ENCODE data around the gene CCM2.
"Not testable (repeated sequence)": the region's sequence is repeated elsewhere in the genome, so short reads cannot be mapped to it uniquely, and the experiment has no call there.

The CCM2 gene

DNA sequence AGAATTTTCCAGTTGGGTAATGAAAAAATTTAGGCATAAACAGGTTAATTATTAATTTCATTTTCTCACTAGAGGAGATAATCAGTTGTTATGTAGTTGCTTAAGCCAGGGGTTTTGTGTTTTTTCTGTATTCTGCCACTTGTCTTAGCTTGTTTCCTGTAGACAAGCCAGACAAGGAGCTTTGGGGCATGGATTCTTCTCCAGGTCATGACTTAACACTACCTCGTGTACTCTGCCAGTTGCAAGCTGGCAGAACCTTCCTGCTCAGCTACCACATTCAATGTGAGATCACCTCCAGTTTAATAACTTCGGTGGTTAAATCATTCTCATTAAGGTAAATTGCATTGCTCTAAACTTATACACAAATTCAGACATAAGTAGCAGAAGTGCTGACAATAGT, 1.8 kb downstream of the CCM2 start:
- peaks cover 11% of the 10 kb centered on the region for H3K36me3 Mint-ChIP-seq (ENCODE audit: insufficient read depth)

DNA sequence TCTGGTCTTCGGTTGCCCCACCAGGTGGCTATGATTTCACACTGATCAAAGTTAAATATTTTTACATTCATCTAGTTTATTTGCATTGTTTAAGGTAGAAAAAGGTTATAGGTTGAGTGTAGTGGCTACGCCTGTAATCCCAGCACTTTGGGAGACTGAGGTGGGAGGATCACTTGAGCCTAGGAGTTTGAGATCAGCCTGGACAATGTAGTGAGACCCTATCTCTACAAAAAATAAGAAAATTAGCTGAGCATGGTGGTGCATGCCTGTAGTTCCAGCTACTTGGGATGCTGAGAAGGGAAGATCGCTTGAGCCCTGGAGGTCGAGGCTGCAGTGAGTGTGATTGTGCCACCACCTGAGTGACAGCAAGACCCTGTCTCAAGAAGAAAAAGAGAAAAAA, 3.8 kb downstream of the CCM2 start:
- H3K36me3 Mint-ChIP-seq (ENCODE audit: insufficient read depth), result peaks cover 11% of the 10 kb centered on the region
- no peaks in the 10 kb centered on the region for H3K27me3 Mint-ChIP-seq
- peaks cover 42% of the 10 kb centered on the region for H3K4me1 Mint-ChIP-seq
- DNase-seq (ENCODE audit: low spot score in 2 of 2) (no peak), ATAC-seq (replicated peaks; ENCODE audit: extremely low read depth, poor library complexity, severe bottlenecking) (no peak)
- H3K27ac Mint-ChIP-seq (ENCODE audit: low read depth), result peak overlapping the region; percentile 68
- H3K4me3 Mint-ChIP-seq, result no peak overlapping the region
- H3K9me3 Mint-ChIP-seq, result no peaks in the 10 kb centered on the region

More for the DNA sequence above, 1.8 kb downstream of the CCM2 start:
- Mint-ChIP-seq H3K4me1 (peaks cover 36% of the 10 kb centered on the region), H3K27me3 (no peaks in the 10 kb centered on the region), H3K4me3 (no peak overlapping the region), H3K27ac (ENCODE audit: low read depth) (peak overlapping the region; percentile 83), H3K9me3 (no peaks in the 10 kb centered on the region)
- DNase-seq (ENCODE audit: low spot score in 2 of 2) (no peak), ATAC-seq (replicated peaks; ENCODE audit: extremely low read depth, poor library complexity, severe bottlenecking) (no peak)

DNA sequence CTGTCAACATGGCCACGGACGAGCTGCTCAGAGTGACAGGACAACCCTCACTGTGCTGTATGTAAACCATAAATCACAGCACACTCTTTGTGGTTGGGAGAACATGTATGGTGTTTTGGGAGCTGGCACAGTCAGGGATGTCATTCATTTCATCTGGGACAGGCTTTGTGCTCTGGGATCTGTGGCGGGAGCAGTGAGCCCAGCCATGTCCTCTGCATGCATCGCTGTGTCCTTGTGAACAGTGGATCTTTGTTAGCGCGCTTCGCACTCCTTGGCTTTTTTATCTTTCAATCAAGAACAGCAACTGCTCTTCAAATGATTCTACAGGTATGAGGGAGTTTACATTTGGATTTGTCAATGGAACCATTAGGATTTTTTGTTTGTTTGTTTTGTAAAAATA, 7.1 kb downstream of the CCM2 start:
- H3K4me1 Mint-ChIP-seq, result peaks cover 39% of the 10 kb centered on the region
- no peak for DNase-seq (ENCODE audit: low spot score in 2 of 2)
- H3K27ac Mint-ChIP-seq (ENCODE audit: low read depth), result peak overlapping the region; percentile 57

DNA sequence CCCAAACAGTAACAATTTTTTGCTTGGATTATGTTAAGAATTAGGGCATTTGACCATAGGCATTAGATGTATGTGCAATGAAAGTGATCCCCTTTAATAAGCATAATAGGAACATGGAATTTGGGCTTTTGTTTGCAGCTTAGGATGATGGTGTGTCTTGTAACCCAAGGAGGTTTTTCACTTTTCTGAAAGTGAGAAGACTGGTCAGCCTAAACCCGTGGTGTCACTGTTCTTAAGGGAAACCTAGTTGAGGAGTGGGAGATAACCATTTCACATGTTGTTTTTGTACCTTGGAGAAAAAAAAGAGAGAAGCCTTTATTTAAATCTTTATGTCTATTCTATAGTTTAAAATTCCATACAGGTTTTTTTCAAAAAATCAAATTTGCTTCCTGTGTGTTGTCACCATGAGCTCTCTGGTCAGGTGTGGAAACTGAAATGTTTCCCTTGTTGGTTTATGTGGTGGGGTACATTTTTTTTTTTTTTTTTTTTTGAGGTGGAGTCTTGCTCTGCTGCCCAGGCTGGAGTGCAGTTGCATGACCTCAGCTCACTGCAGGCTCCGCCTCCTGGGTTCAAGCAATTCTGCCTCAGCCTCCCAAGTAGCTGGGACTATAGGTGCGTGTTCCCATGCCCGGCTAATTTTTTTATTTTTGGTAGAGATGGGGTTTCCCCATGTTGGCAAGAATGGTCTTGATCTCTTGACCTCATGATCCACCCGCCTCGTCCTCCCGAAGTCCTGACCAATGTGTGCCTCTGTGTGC, 7.7 kb downstream of the CCM2 start:
- H3K36me3 Mint-ChIP-seq (ENCODE audit: insufficient read depth), result peaks cover 10% of the 10 kb centered on the region
- H3K4me3 Mint-ChIP-seq, result no peak overlapping the region
- H3K9me3 Mint-ChIP-seq, result no peaks in the 10 kb centered on the region
- peaks cover 41% of the 10 kb centered on the region for H3K4me1 Mint-ChIP-seq
- ATAC-seq (replicated peaks; ENCODE audit: extremely low read depth, poor library complexity, severe bottlenecking) (no peak), DNase-seq (ENCODE audit: low spot score in 2 of 2) (no peak)
- H3K27ac Mint-ChIP-seq (ENCODE audit: low read depth), result peak overlapping the region; percentile 57
- no peaks in the 10 kb centered on the region for H3K27me3 Mint-ChIP-seq

More for the DNA sequence above, 7.1 kb downstream of the CCM2 start:
- Mint-ChIP-seq H3K36me3 (ENCODE audit: insufficient read depth) (peaks cover 10% of the 10 kb centered on the region), H3K27me3 (no peaks in the 10 kb centered on the region), H3K4me3 (no peak overlapping the region), H3K9me3 (no peaks in the 10 kb centered on the region)
- no peak for ATAC-seq (replicated peaks; ENCODE audit: extremely low read depth, poor library complexity, severe bottlenecking)

DNA sequence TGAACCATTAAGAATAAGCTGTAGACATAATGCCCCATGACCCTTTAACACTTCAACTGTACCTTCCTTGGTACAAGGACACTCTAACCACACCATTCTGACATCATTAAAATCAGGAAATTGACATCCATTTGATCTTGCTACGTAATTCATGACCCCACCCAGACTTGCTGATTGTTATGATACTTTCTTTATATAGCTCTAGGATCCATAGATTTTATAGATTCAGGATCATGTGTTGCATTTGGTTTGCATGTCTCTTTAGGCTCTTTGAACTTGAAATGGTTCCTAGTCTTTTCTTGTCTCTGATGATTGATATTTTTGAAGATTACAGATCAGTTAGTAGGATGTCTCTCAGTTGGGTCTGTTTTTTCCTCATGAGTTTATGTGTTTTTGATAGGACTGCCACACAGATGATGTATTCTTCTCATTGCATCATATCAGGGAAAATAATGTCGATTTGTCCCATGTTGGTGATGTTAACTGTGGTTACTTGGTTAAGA, 13.5 kb downstream of the CCM2 start:
- H3K27me3 Mint-ChIP-seq, result no peaks in the 10 kb centered on the region
- no peak overlapping the region for H3K4me3 Mint-ChIP-seq
- peaks cover 11% of the 10 kb centered on the region for H3K36me3 Mint-ChIP-seq (ENCODE audit: insufficient read depth)
- no peaks in the 10 kb centered on the region for H3K9me3 Mint-ChIP-seq
- ATAC-seq (replicated peaks; ENCODE audit: extremely low read depth, poor library complexity, severe bottlenecking), result peak; percentile 78
- DNase-seq (ENCODE audit: low spot score in 2 of 2), result no peak
- peak overlapping the region; percentile 19 for H3K27ac Mint-ChIP-seq (ENCODE audit: low read depth)
- H3K4me1 Mint-ChIP-seq, result peaks cover 33% of the 10 kb centered on the region

DNA sequence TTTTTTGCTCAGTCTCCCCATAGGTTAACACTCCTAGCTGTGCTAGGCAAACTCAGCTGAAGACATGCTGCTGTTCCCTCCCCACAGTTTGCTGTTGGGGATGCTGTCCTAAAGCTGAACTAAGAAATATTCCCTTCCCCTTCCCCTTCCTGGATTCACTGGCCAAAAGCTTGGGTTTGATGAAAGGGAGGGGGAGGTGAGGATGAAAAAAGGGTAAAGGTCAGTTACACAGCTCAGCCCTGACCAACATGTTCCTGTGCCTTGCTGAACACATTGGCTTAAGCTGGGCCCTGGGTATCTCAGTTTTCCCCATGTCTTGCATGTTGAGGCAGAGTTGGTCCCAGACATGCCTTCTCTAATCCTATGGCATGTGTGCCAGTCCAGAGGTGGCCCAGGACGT, 15.3 kb downstream of the CCM2 start:
- Mint-ChIP-seq H3K9me3 (no peaks in the 10 kb centered on the region), H3K4me1 (peaks cover 29% of the 10 kb centered on the region), H3K27ac (ENCODE audit: low read depth) (peak overlapping the region; percentile 46), H3K36me3 (ENCODE audit: insufficient read depth) (peaks cover 6% of the 10 kb centered on the region), H3K4me3 (no peak overlapping the region), H3K27me3 (no peaks in the 10 kb centered on the region)
- DNase-seq (ENCODE audit: low spot score in 2 of 2) (no peak), ATAC-seq (replicated peaks; ENCODE audit: extremely low read depth, poor library complexity, severe bottlenecking) (no peak)

DNA sequence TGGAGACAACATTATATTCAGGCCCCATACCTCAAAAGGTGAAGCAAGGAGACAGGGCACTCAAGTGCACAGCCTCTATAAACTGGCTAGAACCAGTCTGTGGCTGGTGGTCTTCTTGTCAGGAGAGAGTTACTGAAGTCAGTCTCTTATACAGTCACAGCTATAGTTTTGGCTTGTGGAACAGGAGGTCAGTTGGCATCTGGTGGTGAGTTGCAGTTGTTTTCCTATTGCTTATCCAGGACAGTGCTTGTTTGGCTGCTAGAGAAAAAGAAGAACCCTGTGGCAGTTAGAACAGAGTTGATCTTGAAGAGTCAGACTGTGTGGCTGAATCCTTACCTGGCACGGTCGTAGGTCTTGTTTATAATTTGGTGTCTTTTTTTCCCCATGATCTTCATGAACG, 17.3 kb downstream of the CCM2 start:
- H3K9me3 Mint-ChIP-seq, result no peaks in the 10 kb centered on the region
- H3K4me1 Mint-ChIP-seq, result peaks cover 42% of the 10 kb centered on the region
- ATAC-seq (replicated peaks; ENCODE audit: extremely low read depth, poor library complexity, severe bottlenecking) (no peak), DNase-seq (ENCODE audit: low spot score in 2 of 2) (no peak)
- H3K27me3 Mint-ChIP-seq, result no peaks in the 10 kb centered on the region
- H3K4me3 Mint-ChIP-seq, result no peak overlapping the region
- no peak overlapping the region for H3K27ac Mint-ChIP-seq (ENCODE audit: low read depth)
- peaks cover 3% of the 10 kb centered on the region for H3K36me3 Mint-ChIP-seq (ENCODE audit: insufficient read depth)

DNA sequence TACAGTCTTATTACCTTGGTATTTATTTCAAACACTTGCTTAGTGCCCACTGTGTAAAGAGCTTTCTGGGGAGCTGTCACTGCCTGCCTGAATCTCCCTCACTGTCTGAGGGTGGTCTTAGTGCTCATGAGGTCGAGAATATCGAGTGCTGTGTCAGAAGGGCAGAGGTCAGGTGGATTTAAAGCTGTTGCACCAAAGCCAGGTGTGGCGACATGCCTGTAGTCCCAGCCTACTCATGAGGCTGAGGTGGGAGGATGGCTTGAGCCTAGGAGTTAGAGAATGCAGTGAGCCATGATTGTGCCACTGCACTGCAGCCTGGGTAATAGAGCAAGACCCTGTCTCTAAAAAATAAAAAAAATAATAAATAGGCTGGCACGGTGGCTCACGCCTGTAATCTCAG, 20.9 kb downstream of the CCM2 start:
- Mint-ChIP-seq H3K4me1 (peaks cover 36% of the 10 kb centered on the region), H3K27ac (ENCODE audit: low read depth) (no peak overlapping the region), H3K36me3 (ENCODE audit: insufficient read depth) (peaks cover 6% of the 10 kb centered on the region), H3K27me3 (no peaks in the 10 kb centered on the region), H3K4me3 (no peak overlapping the region), H3K9me3 (no peaks in the 10 kb centered on the region)
- DNase-seq (ENCODE audit: low spot score in 2 of 2), result no peak
- ATAC-seq (replicated peaks; ENCODE audit: extremely low read depth, poor library complexity, severe bottlenecking), result no peak

DNA sequence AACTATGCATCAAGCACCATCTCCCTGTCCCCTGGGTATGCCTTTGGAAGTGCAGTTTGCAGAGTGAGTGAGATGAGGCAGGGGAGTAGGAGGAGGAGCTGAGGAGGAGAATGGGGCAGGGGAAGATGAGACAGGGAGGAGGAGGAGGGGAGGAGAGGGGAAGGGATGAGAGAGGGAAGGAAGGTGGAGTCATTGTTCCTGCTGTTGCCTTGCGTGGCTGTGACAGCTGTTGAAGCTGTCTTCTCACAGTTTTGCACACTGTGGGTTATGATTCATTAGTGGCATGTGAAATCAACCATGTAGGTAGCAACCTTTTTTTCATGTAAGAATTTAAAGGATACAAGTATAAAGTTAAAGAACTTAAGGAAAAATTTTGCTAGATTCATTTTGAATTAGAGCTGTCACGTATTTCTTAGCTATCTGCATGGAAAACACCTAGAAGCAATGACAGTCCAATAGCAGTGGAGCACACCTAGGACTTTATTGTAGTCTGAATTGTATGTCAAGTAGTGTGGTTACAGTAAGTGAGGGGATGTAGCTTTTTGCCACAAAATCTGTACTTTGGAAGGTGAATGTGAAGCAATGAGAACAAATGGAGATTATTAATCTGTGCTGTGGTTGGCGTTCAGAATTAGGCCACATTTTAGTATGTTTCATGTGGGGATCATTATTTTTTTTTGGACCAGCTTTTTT, 21.7 kb downstream of the CCM2 start:
- peak overlapping the region; percentile 60 for H3K27ac Mint-ChIP-seq (ENCODE audit: low read depth)
- H3K36me3 Mint-ChIP-seq (ENCODE audit: insufficient read depth), result peaks cover 6% of the 10 kb centered on the region
- peaks cover 42% of the 10 kb centered on the region for H3K4me1 Mint-ChIP-seq
- H3K4me3 Mint-ChIP-seq, result no peak overlapping the region
- H3K9me3 Mint-ChIP-seq, result no peaks in the 10 kb centered on the region
- no peak for DNase-seq (ENCODE audit: low spot score in 2 of 2)
- H3K27me3 Mint-ChIP-seq, result no peaks in the 10 kb centered on the region
- ATAC-seq (replicated peaks; ENCODE audit: extremely low read depth, poor library complexity, severe bottlenecking), result peak; percentile 56

DNA sequence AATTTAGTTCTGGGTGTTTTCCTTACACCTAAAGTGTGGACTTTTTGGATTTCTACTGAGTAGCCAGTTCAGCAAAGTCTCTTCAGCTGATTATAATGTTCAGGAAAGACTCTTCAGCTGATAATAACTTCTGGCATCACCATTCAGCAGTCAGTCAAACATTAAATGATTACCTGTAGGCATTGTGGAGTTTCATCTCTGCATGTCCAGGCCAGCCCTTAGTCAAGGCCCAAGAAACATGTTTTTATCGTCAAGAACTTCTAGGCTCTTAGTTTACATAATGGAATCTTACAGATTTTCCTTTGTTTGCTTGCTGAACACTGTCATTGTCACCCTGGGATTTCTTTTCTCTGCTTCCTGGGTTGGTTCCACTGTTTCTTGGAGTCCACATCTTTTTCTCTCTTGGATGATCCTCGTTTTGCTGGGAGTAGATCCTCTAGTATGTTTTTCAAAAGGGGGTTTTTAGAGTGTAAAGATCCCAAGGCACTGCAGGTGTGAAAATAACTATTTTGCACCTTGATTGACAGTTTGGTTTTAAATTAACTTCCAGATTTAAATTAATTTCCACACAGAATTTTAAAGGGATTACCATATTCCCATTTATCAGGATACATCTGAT, 24.2 kb downstream of the CCM2 start:
- DNase-seq (ENCODE audit: low spot score in 2 of 2) (no peak), ATAC-seq (replicated peaks; ENCODE audit: extremely low read depth, poor library complexity, severe bottlenecking) (no peak)
- Mint-ChIP-seq H3K27me3 (no peaks in the 10 kb centered on the region), H3K27ac (ENCODE audit: low read depth) (peak overlapping the region; percentile 32), H3K9me3 (no peaks in the 10 kb centered on the region), H3K4me1 (peaks cover 60% of the 10 kb centered on the region), H3K36me3 (ENCODE audit: insufficient read depth) (peaks cover 13% of the 10 kb centered on the region), H3K4me3 (no peak overlapping the region)

DNA sequence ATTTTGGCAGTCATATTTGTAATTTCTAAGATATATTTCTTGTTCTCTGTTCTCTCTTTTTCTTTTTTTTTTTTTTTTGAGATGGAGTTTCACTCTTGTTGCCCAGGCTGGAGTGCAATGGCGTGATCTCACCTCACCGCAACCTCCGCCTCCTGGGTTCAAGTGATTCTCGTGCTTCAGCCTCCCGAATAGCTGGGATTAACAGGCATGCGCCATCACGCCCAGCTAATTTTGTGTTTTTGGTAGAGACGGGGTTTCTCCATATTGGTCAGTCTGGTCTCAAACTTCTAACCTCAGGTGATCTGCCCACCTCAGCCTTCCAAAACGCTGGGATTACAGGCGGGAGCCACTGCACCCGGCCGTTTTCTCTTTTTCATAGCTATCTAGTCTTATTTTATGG, 25.5 kb downstream of the CCM2 start:
- DNase-seq (ENCODE audit: low spot score in 2 of 2); H3K27me3 Mint-ChIP-seq; ATAC-seq (replicated peaks; ENCODE audit: extremely low read depth, poor library complexity, severe bottlenecking); H3K9me3 Mint-ChIP-seq: not testable (repeated sequence)
- Mint-ChIP-seq H3K4me3 (peak overlapping the region; percentile 50), H3K4me1 (peaks cover 64% of the 10 kb centered on the region), H3K36me3 (ENCODE audit: insufficient read depth) (peaks cover 17% of the 10 kb centered on the region), H3K27ac (ENCODE audit: low read depth) (peak overlapping the region; percentile 86)

DNA sequence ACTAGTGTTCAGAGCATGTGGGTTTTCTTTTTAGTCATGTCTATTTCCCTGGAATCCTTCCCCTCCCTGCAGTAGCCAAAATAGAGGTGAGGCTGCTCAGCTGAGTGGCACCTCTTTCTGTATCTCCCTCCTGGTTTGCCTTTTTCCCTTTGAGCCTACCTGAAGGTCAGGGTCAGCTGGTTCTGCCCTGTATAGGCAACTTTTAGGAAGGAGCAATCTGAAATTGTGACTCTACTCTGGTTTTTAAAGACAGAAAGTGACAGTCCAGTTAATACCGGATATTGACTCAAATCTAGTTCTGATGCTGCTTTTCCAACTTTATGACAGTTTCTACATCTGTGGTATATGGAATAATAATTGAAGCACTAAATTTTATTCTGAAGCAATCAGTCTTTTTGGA, 26.0 kb downstream of the CCM2 start:
- peaks cover 17% of the 10 kb centered on the region for H3K36me3 Mint-ChIP-seq (ENCODE audit: insufficient read depth)
- H3K9me3 Mint-ChIP-seq, result no peaks in the 10 kb centered on the region
- no peak for ATAC-seq (replicated peaks; ENCODE audit: extremely low read depth, poor library complexity, severe bottlenecking)
- DNase-seq (ENCODE audit: low spot score in 2 of 2), result no peak
- H3K4me3 Mint-ChIP-seq, result peak overlapping the region; percentile 50
- peak overlapping the region; percentile 86 for H3K27ac Mint-ChIP-seq (ENCODE audit: low read depth)
- H3K4me1 Mint-ChIP-seq, result peaks cover 60% of the 10 kb centered on the region
- H3K27me3 Mint-ChIP-seq, result no peaks in the 10 kb centered on the region
